ENCODE data around the gene TOR4A.

TOR4A gene

DNA sequence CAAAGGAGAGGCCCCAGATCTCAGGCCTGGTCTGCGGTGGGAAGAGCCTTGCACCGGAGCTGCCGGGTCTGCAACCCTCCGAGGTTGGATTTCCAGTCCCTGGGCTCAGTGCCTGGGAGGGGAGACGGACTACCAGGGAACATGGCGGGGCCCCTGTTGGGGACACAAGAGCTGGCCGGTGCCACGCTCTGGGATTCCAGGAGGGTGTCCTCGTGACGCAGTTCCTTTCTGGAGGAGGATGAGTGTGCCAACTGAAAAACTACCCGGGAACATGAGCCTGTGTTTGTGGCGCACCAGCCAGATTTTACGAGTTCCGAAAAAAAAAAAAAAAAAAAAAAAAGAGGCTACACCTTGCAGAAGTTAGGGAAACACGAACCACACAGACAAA is 15.6 kb downstream of the TOR4A start:
- DNase-seq, result peak in 1 of 58 donors; percentile 28

DNA sequence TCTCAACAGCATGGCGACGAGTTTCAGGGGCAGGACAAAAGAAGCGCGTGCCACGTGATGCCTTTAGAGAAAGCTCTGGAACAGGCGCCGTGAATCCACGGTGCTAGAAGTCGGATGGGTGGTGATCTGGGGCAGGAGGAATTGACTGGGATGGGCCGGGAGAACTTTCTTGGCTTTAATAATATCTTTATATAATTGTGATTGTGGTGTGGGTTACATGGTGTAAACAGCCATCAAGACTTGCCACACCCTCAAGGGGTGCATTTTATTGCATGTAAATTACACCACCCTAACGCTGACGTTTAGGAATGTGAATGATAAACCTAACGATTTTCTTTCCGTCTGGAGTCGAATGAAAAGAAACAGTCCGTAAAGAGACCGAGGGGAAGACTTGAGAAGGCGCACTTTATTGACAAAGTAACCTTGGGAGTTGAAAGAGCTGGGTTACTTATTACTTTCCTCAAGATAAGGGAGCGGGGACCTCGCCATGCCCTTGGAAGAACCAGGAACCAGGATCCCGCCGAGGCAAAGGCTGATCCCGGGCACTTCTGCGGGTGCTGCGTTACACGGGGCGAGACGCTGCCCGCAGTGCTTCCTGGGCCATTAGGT is 16.1 kb downstream of the TOR4A start:
- no peak for DNase-seq

DNA sequence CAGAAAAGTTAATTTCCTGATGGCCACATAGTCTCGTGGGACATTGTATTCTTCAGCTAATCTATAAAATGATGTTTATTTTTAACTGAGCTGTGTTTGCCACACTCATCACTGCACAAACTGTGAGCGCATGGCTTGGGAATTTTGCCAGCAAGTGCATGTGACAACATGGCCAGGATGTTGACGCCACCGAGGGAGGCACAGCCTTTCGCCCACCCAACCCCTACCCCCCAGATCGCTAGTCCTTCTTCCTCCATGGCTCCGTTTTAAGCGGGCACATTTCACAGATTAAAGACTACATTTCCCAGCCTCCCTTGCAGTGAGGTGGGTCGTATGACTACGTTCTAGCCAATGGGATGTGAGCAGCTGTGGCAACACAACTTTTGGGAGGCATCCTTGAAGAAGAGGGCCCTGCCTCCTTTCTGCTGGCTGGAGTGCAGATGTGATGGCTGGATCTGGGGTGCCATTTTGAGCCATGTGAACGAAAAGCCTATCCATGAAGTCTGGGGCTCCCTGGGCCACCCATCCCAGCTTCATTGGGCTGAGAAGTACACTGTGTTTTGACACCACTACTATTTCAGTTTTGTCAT is 16.7 kb downstream of the TOR4A start:
- no peak for DNase-seq

DNA sequence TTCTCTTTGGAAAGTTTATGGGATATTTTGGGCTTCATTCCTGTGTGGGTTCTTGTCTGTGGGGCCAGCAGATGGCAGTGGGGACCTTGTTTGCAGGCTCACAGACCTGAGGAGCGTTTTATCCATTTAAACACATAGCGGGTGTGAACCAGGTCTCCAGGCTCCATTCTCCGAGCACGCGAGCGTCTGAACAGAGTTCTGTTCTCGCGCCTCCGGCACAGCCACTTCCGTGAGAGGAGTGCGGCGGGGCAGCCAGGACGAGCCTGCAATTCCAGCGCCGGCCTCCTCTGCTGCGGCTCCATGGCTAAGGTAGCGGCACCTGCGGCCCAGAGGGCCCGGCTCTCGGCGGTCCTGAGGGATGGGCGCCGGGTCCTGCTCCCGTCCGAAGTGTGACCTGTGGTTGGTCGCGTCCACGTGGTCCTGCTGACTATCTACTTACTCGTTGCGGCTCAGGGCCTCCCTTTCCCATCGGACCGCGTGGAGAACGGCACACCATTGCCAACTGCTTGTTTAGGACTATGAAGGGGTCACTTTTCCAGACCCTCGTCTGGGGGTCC is 17.2 kb downstream of the TOR4A start:
- DNase-seq, result no peak

DNA sequence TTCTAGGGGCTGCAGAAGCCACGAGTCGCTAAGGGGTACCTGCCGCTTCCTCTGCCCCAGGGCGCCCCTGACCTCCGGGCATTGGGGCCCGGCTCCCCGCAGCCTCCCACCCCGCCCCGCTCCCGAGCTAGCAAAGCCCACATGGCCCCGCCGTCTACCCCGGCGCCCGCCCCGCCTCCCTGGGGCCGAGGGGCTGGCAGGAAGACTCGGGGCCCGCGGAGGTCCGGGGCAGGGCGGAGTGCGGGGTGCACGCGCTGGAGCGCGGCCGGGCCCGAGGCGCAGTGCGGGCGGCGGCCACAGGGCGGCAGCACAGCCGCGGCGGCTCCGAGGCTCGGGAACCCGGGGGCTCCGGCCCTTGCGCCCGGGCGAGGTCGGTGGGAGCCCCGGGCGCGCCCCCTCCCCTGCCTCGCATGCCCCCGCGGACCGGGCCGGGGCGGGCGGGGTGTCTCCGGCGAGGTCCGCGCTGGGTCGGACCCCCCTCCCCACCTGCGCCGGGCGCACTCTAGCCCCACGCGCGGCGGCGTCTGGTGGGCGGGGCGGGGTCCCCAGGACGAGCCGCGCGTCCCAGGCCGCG is 17.8 kb downstream of the TOR4A start:
- peak in 1 of 58 donors; percentile 28 for DNase-seq

DNA sequence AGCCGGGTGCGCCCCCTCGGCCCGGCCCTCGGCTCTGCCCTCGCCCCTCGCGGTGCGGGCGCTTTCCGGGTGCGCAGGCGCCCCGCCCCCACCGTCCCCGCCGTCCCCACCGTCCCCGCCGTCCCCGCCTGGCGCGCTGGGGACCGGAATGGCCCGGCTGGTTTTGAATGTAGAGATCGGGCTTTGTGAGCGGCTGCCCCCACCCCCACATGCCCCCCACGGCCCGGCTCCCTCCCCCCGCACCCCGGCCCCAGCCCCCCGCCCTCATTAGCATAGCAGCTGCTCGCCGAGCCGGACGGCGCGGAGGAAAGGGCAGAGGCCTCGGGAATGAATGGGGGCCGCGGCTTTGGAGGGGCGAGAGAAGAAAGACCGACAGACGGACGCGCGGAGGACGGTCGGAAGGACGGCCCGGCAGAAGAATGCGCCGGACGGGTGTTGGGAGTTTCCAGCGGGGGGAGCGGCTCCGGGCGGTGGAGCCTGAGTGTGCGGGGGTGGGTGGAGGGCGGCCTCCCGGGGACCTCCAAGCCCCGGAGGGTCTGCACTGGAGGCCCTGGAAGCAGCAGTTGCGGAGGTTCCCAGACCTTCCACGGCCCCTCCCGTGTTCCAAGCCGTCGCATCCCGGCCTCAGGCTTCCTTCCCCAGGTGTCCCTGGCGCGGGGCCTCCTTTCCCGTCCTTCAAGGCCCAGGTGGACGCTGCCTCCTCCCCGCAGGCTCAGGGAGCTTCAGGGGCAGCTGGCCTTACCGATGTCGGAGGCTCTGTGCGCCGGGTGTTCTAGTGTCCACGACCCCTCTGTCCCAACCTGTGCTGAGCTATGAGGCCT is 18.5 kb downstream of the TOR4A start:
- no peak for DNase-seq

DNA sequence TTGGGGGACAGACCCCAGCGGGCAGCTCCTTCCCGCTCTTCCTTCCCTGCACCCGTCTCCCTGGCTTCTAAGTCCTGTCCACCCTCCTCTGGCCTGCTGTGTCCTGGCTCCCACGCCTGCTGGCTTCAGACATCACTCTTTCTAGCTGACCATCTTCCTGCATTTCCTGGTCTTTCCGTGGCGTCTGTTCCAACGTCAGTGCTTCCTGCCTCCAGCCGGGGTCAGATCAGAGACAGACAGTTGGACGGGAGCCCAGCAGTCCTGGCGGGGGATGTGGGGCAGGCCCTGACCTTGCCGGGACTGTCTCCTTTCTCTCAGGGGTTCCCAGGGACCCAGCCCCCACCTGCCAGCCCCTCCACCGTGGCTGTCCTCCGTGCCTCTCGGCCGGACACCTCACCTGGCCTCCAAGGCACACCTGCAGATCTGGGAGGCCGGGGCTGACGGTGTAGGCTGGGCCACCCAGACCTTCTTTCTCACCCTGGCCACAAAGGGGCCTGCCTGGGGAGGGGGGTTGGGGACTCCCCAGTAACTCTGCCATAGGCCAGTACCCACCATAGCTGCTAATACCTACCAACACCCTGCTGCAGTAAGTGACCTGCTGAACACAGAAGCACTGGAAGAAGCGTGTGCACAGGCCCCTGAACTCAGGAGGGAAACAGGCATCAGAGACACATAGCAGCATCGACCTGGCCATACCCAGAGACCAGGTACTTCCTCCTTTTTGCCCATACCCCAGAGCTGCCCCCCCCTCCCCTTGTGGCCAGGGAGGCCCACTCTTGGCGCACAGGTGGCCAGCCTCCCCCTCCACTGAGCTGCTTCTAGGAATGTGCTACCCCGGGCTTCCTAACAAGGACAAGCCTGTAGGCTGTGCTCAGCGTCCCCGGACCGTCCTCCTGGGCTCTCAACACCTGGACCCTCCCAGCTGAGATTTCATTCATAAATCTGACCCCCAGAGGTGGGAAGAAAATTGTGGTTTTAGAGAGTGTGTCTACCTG is 19.4 kb downstream of the TOR4A start:
- DNase-seq, result no peak

DNA sequence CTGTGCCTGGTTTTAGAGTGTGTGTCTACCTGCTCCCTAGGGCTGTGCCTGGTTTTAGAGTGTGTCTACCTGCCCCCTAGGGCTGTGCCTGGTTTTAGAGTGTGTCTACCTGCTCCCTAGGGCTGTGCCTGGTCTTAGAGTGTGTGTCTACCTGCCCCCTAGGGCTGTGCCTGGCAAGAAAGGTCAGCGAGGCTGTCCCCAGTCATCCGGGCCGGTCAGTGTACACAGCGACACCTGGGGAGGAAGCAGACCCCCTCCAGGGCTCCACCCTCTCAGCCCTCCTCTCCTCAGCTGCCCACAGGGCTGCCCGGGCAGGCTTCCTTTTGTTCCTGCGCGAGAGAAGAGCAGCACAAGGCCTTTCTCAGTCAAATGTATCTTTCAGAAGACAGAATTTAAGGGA is 20.4 kb downstream of the TOR4A start:
- DNase-seq, result no peak

DNA sequence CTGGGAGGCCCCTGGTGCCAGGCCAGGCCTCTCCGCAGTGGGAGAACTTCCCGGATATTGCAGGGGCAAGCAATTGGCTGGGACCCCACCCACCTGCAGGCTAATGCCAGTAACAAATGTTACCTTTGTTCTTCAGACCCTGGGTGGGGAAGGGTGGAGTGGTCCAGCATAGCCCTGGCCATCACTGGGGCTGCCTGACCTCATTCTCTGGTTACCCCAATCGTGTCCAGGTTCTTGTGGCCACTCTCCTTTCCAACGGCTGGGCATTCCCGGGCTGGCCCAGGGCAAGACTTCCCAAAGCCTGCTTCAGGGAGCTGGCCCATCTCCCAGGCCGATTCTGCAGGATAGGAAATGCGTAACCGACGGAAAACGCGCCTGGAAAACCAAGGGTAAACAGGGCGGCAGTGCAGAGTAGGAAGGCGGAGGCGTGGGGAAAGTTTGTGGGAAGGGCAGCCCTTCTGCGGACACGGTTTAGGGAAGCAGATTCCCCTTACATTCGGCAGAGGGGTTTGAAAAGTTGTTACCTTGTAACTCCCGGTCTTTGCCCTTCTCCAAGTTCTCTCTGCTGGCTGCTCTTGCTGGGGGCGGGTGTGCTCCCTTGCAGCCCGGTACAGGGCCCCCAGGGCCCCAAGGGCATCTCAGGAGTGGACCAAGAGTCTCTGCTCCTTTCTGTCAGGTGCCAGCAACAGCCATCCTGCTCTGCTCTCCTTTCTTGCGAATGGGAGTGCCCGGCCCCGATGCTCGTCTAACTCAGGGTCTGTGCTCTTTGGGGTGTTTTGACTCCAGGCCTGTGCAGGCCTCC is 21.1 kb downstream of the TOR4A start:
- DNase-seq, result peak in 14 of 58 donors; percentile 36 to 52 (median 42)

DNA sequence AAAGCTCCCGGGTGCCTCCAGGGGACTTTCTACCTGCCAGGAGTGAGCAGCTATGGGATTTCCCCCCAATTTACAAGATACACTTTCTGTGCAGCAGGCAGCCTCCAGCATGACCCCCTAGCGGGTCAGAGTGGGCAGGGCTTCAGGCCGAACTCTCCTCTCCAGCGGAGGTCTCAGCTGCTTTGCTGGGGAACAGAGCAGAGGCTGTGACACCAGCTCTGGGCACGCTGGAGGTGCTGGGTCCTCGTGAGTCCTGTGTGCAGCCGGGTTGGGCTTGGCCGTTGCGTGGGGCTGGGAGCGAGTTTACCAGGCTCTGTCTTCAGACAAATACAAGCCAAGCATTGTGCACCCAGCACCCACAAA is 21.7 kb downstream of the TOR4A start:
- no peak for DNase-seq

DNA sequence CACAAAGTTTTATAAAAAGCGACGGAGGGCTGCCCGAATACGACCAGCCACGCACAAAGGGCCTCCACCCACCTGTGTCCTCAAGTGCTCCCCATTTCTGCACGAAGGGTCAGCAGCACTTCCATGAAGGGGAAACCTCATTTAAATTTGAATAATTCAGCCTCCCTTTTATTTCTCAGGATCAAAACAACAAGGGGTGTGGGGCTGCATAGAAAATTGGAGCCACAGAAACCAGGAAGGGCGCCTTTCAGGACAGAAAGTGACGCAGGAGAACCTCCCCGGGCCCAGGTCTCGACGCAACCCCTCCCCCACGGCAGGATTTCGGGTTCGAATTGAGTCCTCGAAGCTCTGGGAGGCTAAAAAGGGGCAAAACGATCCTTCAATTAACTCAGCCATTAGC is 22.4 kb downstream of the TOR4A start:
- DNase-seq, result peak in 21 of 58 donors; percentile 24 to 77 (median 54)

DNA sequence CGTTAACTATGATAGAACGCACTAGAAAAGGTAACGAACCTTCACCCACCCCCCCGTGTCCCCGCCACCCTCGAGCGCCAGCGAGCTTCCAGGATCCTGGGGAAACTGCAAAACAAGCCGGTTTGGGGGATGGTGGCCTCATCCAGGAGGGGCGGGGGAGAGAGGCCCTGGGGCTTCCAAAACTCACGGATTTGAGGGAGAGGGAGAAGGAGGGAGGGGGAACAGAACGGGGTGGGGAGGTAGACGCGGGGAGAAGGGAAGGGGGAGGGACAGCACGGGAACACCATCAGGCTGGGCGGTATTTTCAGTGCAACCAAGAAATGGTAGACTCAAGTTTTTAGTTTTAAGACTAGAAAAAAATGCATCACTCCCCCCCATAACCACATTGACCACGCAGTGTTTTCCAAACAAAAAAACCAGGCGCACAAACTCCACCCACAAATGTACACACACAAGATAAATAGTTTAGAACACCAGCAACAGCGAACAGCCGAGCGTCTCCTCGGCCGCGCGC is 23.1 kb downstream of the TOR4A start:
- peak in 1 of 58 donors; percentile 40 for DNase-seq

DNA sequence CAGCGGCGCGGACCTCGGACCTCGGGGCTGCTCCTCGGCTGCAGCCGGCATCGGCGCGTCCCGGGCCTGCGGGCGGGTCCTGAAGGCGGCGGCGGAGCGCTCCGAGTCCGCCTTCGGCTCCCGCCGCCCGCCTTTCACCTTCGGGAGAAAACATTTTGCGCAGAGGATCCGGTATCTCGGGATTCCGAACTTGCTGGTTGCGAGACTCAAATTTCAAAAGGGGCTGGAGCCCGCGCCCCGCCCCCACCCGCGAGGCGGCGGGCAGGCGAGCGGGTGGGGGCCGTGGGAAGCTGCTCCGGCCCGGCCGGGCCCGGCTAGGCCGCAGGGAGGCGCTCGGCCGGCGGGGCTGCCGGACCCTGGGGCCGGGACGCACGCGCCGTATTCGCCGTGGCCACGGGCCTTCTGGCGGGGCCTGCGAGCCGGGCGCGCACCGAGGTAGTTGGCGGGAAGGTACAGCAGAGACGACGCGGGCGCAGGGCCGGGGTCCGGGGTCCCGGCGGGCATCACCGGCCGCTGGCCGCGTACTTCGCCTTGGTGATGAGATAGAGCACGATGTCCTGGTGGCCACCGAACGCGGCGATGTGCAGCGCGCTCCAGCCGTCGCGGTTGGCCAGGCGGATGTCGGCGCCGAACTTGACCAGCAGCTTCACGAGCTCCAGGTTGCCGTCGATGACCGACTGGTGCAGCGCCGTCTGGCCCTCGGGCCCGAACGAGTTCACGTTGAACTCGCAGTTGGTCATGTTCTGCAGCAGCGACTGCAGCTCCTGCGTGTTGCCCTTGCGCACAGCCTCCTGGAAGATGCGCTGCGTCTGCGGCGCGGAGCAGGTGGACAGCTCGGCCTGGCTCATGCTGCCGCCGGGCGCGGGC is 23.8 kb downstream of the TOR4A start:
- peak in 2 of 58 donors; percentile 45 to 53 for DNase-seq

DNA sequence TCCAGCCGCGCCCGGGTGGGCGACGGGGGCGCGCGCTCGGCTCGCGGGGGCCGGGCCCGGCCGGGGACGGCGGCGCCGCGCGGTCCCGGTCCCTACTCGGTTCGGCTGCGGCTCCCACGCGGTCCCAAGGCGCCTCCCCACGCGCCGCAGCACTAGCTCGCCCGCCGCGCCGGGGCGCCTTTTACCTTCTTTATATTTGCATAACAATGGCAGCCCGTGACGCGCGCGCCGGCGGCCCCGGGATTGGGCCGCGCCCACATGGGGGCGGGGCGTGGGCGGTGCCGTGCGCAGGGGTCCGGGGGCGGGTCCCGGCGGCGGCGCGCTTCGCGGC is 24.6 kb downstream of the TOR4A start, which contains the start of gene NRARP:
TSS of gene NRARP (minus strand) at position 154 of the 331 bp plus-strand sequence. CDS start 343 bp downstream, outside the sequence.
- peak in 55 of 58 donors; percentile 39 to 92 (median 82) for DNase-seq

DNA sequence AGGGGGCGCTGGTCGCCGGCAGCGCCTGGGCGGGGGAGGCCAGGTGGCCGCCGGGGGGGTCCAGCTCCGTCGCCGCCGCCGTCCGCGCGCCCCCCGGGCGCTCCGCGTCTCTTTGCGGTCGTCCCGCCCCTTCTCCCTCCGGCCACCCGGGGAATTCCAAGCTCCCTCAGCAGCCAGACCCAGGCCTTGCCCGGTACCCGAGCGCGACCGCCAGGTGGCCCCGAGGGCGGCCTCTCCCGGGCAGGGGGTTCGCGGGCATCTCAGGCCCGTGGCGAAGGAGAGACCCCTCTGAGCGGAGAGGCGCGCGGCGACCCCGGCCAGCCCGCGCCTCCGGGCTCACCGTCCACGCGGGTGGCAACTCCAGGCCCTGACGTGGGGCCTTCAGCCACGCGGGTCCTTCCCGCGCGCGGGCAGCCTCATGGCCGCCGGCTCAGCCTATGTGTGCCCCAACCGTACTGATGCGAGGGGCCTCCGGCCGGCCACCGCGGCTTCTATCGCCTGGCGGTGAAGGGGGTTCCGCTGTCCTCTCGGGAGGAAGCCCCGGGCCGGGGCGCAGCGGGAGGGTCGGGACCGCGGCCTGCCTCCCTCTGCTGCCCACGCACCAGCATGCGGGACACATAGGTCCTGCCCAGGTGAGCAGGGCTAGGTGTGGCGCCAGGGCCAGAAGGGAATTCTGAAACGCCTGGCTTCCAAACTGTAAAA is 25.1 kb downstream of the TOR4A start:
- no peak for DNase-seq

DNA sequence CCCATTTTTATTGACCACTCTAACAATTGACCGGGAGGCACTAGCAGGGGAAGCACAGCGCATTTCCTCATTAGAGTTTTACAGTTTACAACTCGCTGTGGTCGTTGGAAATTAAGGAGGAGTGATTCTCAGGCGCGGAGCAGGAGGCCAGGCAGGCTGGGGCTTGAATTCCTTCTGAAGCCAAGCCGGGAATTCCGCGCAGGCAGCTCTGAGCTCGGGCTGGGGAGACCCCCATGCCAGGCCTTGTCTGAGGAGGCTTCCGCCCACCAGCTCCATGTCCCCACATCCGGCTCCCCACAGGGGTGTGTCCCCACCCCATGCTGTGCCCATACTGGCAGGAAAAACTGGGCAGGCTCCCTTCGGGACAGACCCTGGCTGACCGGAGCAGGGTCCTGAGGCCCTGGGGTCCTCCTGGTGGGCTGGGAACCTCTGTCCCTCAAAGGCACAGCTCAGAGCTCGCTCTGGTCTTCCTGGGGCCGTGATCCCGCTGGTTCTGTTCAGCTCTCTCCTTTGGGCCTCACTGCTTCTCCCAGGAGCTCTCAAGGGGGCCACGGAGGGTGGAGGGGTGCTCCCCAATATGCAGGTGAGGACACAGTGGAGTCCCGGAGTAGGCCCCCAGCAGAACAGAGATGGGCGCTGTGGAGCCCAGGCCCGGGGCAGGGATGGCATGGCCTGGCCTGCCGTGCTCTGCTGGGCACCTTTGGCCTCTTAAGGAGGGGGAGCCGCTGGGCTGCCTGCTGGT is 25.8 kb downstream of the TOR4A start:
- DNase-seq, result no peak

DNA sequence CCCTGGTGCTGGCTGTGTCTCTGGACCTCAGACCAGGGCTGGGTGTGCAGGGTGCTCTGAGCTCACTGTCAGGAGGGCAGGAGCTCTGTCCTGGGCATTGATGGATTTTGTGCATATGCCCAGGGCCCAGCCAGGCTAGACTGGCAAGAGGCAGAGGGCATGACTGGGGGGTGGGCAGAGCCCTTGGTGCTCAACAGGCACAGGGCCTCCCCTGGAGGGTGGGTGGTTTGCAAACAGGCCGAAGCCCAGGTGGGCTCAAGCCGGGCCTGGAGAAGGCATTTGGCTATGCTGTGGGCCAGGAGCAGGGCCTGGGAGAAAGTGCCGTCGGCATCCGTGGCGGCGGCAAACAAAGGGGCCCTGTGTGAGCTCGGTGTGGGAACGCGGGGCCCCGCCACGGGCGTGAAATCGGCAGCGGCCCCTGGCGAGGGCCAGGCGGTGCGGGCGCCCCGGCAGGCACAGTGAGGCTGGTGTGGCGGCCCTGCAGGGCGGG is 26.4 kb downstream of the TOR4A start:
- peak in 5 of 58 donors; percentile 25 to 45 (median 33) for DNase-seq

Data from anterior cingulate cortex (tissue), 58 donors.